Measurements from ENCODE around the gene DUS1L.

DNA sequence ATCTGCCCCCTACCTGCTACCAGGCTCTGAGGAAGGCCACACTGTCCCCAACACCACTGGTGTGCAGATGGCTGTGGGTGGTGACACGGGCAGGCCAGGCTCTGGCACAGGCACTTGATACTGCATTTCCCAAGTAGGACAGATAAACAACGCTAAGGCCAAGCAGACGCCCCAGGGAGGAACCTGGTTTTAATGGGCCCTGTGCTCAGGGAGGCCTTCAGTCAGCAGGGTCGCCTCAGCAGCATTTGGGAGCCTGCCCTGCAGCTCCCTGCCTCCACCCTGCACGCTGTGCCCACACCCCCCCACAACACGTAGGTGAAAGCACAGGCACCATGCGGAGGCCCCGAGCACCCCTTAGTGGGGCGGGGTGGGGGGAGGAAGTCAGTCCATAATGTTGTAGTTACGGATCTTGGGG lies 35.7 kb upstream of the DUS1L start:
- TF ChIP-seq, protein P1, sequence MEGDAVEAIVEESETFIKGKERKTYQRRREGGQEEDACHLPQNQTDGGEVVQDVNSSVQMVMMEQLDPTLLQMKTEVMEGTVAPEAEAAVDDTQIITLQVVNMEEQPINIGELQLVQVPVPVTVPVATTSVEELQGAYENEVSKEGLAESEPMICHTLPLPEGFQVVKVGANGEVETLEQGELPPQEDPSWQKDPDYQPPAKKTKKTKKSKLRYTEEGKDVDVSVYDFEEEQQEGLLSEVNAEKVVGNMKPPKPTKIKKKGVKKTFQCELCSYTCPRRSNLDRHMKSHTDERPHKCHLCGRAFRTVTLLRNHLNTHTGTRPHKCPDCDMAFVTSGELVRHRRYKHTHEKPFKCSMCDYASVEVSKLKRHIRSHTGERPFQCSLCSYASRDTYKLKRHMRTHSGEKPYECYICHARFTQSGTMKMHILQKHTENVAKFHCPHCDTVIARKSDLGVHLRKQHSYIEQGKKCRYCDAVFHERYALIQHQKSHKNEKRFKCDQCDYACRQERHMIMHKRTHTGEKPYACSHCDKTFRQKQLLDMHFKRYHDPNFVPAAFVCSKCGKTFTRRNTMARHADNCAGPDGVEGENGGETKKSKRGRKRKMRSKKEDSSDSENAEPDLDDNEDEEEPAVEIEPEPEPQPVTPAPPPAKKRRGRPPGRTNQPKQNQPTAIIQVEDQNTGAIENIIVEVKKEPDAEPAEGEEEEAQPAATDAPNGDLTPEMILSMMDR (IDR thresholded peaks at IDR 0.05), result no peak
- TF ChIP-seq EZH2 (IDR thresholded peaks at IDR 0.05; ENCODE audit: borderline replicate concordance, insufficient read depth, low read depth, low read length, poor library complexity, severe bottlenecking), result no peak
